Chondrocyte (in vitro differentiated cells): ENCODE results near the gene SETD7. TPM values are rescaled to one million over a fixed set of nuclear protein-coding genes. Genes with fewer than 3 reads are reported as not detected.

ENCODE experiments used
- DNase-seq: peaks from one replicate; pipeline ENCODE4 v3.0.0; 2021; ENCODE audit warnings: mixed read lengths, low spot score
- H3K27ac Mint-ChIP-seq: one replicate; pipeline ENCODE4 v1.8.0; 2021; ENCODE audit warnings: mild to moderate bottlenecking, moderate library complexity, mixed read lengths; ENCODE audit not compliant: unreplicated experiment
- H3K27me3 Mint-ChIP-seq: 2 replicates; pipeline ENCODE4 v1.8.0; 2021; ENCODE audit warnings: low read depth, mixed read lengths
- H3K36me3 Mint-ChIP-seq: 2 replicates; pipeline ENCODE4 v1.8.0; 2021; ENCODE audit warnings: low read depth, mixed read lengths
- H3K4me1 Mint-ChIP-seq: 2 replicates; pipeline ENCODE4 v1.8.0; 2021; ENCODE audit warnings: low read depth, mild to moderate bottlenecking, mixed read lengths
- H3K4me3 Mint-ChIP-seq: one replicate; pipeline ENCODE4 v1.8.0; 2021; ENCODE audit warnings: mild to moderate bottlenecking, moderate library complexity, mixed read lengths; ENCODE audit not compliant: unreplicated experiment
- H3K9me3 Mint-ChIP-seq: 2 replicates; pipeline ENCODE4 v1.8.0; 2021; ENCODE audit warnings: low read depth, mixed read lengths
- total RNA-seq: library from RNA; stranded (reverse); gene quantifications from 3 replicates; pipeline ENCODE4 v1.2.1, GENCODE V29; 2021
- TF ChIP-seq, protein P1 (sequence below): fragments of 200-600 bp; sonication (generic); IDR thresholded peaks from 2 replicates; pipeline ENCODE4 v1.5.0; 2021; ENCODE audit warnings: antibody characterized with exemption, mild to moderate bottlenecking, moderate library complexity

Gene SETD7
- total RNA-seq, 1 donor from 2014 or later: 56.3 TPM

GRCh38 chr4:139530833-139531427 is 25.1 kb downstream of the SETD7 start:
- no peak overlapping the region for H3K27ac Mint-ChIP-seq
- no peak overlapping the region for H3K4me3 Mint-ChIP-seq
- no peaks in the 10 kb centered on the region for H3K9me3 Mint-ChIP-seq
- no peaks in the 10 kb centered on the region for H3K27me3 Mint-ChIP-seq
- H3K4me1 Mint-ChIP-seq: peaks cover 7% of the 10 kb centered on the region
- no peak for DNase-seq
- H3K36me3 Mint-ChIP-seq: peaks cover 20% of the 10 kb centered on the region
- TF ChIP-seq, protein P1, sequence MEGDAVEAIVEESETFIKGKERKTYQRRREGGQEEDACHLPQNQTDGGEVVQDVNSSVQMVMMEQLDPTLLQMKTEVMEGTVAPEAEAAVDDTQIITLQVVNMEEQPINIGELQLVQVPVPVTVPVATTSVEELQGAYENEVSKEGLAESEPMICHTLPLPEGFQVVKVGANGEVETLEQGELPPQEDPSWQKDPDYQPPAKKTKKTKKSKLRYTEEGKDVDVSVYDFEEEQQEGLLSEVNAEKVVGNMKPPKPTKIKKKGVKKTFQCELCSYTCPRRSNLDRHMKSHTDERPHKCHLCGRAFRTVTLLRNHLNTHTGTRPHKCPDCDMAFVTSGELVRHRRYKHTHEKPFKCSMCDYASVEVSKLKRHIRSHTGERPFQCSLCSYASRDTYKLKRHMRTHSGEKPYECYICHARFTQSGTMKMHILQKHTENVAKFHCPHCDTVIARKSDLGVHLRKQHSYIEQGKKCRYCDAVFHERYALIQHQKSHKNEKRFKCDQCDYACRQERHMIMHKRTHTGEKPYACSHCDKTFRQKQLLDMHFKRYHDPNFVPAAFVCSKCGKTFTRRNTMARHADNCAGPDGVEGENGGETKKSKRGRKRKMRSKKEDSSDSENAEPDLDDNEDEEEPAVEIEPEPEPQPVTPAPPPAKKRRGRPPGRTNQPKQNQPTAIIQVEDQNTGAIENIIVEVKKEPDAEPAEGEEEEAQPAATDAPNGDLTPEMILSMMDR: peak; percentile 80

- H3K4me1 Mint-ChIP-seq: no peaks in the 10 kb centered on the region
- TF ChIP-seq, protein P1: no peak
- H3K27ac Mint-ChIP-seq: no peak overlapping the region
- no peak for DNase-seq
- H3K9me3 Mint-ChIP-seq: no peaks in the 10 kb centered on the region
- H3K27me3 Mint-ChIP-seq: no peaks in the 10 kb centered on the region
- H3K4me3 Mint-ChIP-seq: no peak overlapping the region
- H3K36me3 Mint-ChIP-seq: peaks cover 20% of the 10 kb centered on the region
Measured at GRCh38 chr4:139528377-139529005, 27.5 kb downstream of the SETD7 start.

DNA sequence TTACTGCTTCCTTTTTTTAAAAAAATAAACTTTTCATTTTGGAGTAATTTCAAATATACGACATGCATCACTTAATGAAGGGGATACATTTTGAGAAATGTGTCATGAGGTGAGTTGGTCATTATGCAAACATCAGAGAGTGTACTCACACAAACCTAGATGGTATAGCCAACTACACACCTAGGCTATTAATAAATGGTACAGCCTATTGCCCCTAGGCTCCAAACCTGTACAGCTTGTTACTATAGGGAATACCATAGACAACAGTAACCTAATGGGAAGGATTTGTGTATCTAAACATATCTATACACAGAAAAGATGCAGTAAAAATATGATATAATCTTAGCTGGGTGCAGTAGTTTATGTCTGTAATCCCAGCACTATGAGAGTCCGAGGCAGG is 29.1 kb downstream of the SETD7 start:
- Mint-ChIP-seq H3K27ac (no peak overlapping the region), H3K36me3 (peaks cover 21% of the 10 kb centered on the region), H3K27me3 (no peaks in the 10 kb centered on the region), H3K9me3 (no peaks in the 10 kb centered on the region), H3K4me3 (no peak overlapping the region), H3K4me1 (peaks cover 5% of the 10 kb centered on the region)
- TF ChIP-seq, protein P1: no peak
- no peak for DNase-seq

- Mint-ChIP-seq H3K9me3 (no peaks in the 10 kb centered on the region), H3K4me1 (peaks cover 5% of the 10 kb centered on the region), H3K36me3 (peaks cover 22% of the 10 kb centered on the region), H3K4me3 (no peak overlapping the region), H3K27me3 (no peaks in the 10 kb centered on the region), H3K27ac (no peak overlapping the region)
- no peak for DNase-seq
- TF ChIP-seq, protein P1: no peak
Measured at GRCh38 chr4:139525414-139525813, 30.6 kb downstream of the SETD7 start.

DNA sequence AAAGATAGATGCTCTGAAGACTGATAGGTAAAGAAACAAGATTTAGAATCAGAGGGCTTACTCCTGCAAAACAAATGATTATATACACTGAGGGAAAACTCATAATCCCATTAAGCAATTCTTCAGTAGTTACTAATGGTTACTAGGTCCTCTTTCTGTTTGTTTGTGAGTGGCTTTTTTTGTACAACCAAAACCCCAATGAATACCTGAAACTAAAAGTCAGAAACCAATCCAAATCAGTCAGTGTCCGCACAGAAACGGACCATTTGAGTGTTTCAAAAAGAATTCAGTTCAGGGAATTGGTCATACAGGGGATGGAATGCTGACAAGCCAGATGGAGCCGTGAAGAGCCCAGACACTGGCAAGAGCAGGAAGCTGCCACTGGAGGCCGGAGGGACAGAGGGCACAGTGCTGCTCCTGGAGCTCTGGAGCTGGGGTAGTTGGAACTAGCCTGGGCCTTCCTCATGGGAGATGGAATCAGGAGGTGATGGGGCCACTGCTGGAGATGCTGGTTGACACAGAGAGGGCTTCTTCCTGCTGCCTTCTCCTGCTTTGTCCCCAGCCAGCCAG is 31.9 kb downstream of the SETD7 start:
- H3K9me3 Mint-ChIP-seq: no peaks in the 10 kb centered on the region
- peaks cover 25% of the 10 kb centered on the region for H3K36me3 Mint-ChIP-seq
- H3K27me3 Mint-ChIP-seq: no peaks in the 10 kb centered on the region
- no peak overlapping the region for H3K4me3 Mint-ChIP-seq
- no peak for DNase-seq
- TF ChIP-seq, protein P1: no peak
- H3K27ac Mint-ChIP-seq: peak overlapping the region; percentile 6
- peaks cover 5% of the 10 kb centered on the region for H3K4me1 Mint-ChIP-seq
